NB4 (cell line): Measurements from ENCODE around the gene ATXN8OS.

Experiments
- DNase-seq: peaks from one replicate; pipeline ENCODE4 v3.0.0; 2010; ENCODE audit warnings: low read depth
- H3K4me3 ChIP-seq: one replicate; pipeline ENCODE4 v1.5.1; 2011; ENCODE audit warnings: mild to moderate bottlenecking, low read depth, low read length, moderate library complexity
- MAX ChIP-seq: IDR thresholded peaks from 2 replicates; pipeline ENCODE4 v1.6.1; 2011; ENCODE audit warnings: low read depth, low read length
- MYC ChIP-seq: IDR thresholded peaks from 2 replicates; pipeline ENCODE4 v1.6.1; 2011; ENCODE audit warnings: low read depth, low read length
- POLR2A ChIP-seq: IDR thresholded peaks from 2 replicates; pipeline ENCODE4 v1.6.1; 2011; ENCODE audit warnings: mild to moderate bottlenecking; ENCODE audit not compliant: insufficient read length; ENCODE audit errors: extremely low read depth
- TF ChIP-seq, protein P1 (sequence below): IDR thresholded peaks from one replicate; pipeline ENCODE4 v1.5.1; 2012; ENCODE audit warnings: low read depth, low read length

The ATXN8OS gene

DNA sequence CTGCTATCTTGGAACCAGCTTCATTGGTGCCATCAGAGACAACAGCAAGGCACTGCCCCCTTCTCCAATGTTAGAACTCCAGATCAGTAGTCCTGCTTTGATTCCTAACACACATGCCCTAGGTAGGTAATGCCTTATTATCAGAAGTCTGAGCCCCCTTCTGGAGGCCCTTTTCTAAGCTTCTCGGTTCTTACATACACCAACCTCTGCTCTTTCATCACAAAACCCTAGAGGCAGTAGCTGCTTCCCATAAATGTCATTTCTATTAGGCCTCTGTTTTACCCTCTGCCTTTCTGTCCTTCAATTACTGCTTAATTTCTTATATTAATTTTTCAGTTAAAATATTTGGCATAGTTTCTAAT is 66.0 kb downstream of the ATXN8OS start:
- TF ChIP-seq, protein P1, sequence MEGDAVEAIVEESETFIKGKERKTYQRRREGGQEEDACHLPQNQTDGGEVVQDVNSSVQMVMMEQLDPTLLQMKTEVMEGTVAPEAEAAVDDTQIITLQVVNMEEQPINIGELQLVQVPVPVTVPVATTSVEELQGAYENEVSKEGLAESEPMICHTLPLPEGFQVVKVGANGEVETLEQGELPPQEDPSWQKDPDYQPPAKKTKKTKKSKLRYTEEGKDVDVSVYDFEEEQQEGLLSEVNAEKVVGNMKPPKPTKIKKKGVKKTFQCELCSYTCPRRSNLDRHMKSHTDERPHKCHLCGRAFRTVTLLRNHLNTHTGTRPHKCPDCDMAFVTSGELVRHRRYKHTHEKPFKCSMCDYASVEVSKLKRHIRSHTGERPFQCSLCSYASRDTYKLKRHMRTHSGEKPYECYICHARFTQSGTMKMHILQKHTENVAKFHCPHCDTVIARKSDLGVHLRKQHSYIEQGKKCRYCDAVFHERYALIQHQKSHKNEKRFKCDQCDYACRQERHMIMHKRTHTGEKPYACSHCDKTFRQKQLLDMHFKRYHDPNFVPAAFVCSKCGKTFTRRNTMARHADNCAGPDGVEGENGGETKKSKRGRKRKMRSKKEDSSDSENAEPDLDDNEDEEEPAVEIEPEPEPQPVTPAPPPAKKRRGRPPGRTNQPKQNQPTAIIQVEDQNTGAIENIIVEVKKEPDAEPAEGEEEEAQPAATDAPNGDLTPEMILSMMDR: no peak
- TF ChIP-seq POLR2A: no peak
- no peak for TF ChIP-seq MAX
- no peak overlapping the region for H3K4me3 ChIP-seq
- DNase-seq: no peak

- TF ChIP-seq POLR2A (no peak), MYC (no peak), MAX (no peak)
- TF ChIP-seq, protein P1: no peak
- no peak for DNase-seq
- H3K4me3 ChIP-seq: no peak overlapping the region
Measured at GRCh38 chr13:70178346-70178745, 70.7 kb downstream of the ATXN8OS start.
